Neural crest cell (in vitro differentiated cells): ENCODE results near the gene DDX51. TPM values are rescaled to one million over a fixed set of nuclear protein-coding genes. Genes with fewer than 3 reads are reported as not detected.

Experiments
- DNase-seq: peaks from one replicate; pipeline ENCODE4 v3.0.0; 2021; ENCODE audit warnings: low read depth, mixed read lengths, low spot score
- H3K27ac Mint-ChIP-seq: one replicate; pipeline ENCODE4 v1.8.0; 2021; ENCODE audit warnings: mild to moderate bottlenecking, mixed read lengths; ENCODE audit not compliant: unreplicated experiment
- H3K27me3 Mint-ChIP-seq: 2 replicates; pipeline ENCODE4 v1.8.0; 2021; ENCODE audit warnings: low read depth, mild to moderate bottlenecking, mixed read lengths
- H3K36me3 Mint-ChIP-seq: 2 replicates; pipeline ENCODE4 v1.8.0; 2021; ENCODE audit warnings: low read depth, mild to moderate bottlenecking, mixed read lengths
- H3K4me1 Mint-ChIP-seq: 2 replicates; pipeline ENCODE4 v1.8.0; 2021; ENCODE audit warnings: mixed read lengths
- H3K4me3 Mint-ChIP-seq: one replicate; pipeline ENCODE4 v1.8.0; 2021; ENCODE audit warnings: mild to moderate bottlenecking, mixed read lengths
- H3K9me3 Mint-ChIP-seq: 2 replicates; pipeline ENCODE4 v1.8.0; 2021; ENCODE audit warnings: mixed read lengths
- CTCF ChIP-seq: fragments of 200-600 bp; sonication (generic); conservative IDR thresholded peaks from 2 replicates; pipeline ENCODE4 v1.5.0; 2021; ENCODE audit warnings: antibody characterized with exemption, mild to moderate bottlenecking
- total RNA-seq: library from RNA; stranded (reverse); gene quantifications from 2 replicates; pipeline ENCODE4 v1.2.1, GENCODE V29; 2021

Gene DDX51
- total RNA-seq, 1 donor from 2014 or later: 33.3 TPM

GRCh38 chr12:132111654-132112304, 32.3 kb downstream of the DDX51 start:
- Mint-ChIP-seq H3K4me1 (peaks cover 8% of the 10 kb centered on the region), H3K4me3 (no peak overlapping the region), H3K9me3 (no peaks in the 10 kb centered on the region), H3K27ac (no peak overlapping the region), H3K36me3 (peaks cover 7% of the 10 kb centered on the region), H3K27me3 (no peaks in the 10 kb centered on the region)
- DNase-seq: no peak
- no peak for TF ChIP-seq CTCF

- no peak for DNase-seq
- Mint-ChIP-seq H3K4me1 (peaks cover 8% of the 10 kb centered on the region), H3K27me3 (no peaks in the 10 kb centered on the region), H3K36me3 (peaks cover 4% of the 10 kb centered on the region), H3K4me3 (no peak overlapping the region), H3K9me3 (no peaks in the 10 kb centered on the region), H3K27ac (no peak overlapping the region)
- no peak for TF ChIP-seq CTCF
These were observed 33.4 kb downstream of the DDX51 start for GRCh38 chr12:132110677-132111076.

GRCh38 chr12:132109741-132110140, 34.4 kb downstream of the DDX51 start:
- Mint-ChIP-seq H3K36me3 (peaks cover 4% of the 10 kb centered on the region), H3K9me3 (no peaks in the 10 kb centered on the region), H3K4me3 (no peak overlapping the region), H3K27me3 (no peaks in the 10 kb centered on the region), H3K27ac (no peak overlapping the region), H3K4me1 (peaks cover 8% of the 10 kb centered on the region)
- DNase-seq: no peak
- TF ChIP-seq CTCF: no peak

- Mint-ChIP-seq H3K27ac (no peak overlapping the region), H3K27me3 (no peaks in the 10 kb centered on the region), H3K36me3 (peaks cover 4% of the 10 kb centered on the region), H3K4me1 (peaks cover 8% of the 10 kb centered on the region), H3K9me3 (no peaks in the 10 kb centered on the region), H3K4me3 (no peak overlapping the region)
- no peak for TF ChIP-seq CTCF
- DNase-seq: no peak
These were observed 35.8 kb downstream of the DDX51 start for GRCh38 chr12:132108211-132108832.

- H3K9me3 Mint-ChIP-seq: no peaks in the 10 kb centered on the region
- no peak overlapping the region for H3K27ac Mint-ChIP-seq
- peaks cover 8% of the 10 kb centered on the region for H3K4me1 Mint-ChIP-seq
- no peak for TF ChIP-seq CTCF
- no peaks in the 10 kb centered on the region for H3K27me3 Mint-ChIP-seq
- no peak for DNase-seq
- H3K4me3 Mint-ChIP-seq: no peak overlapping the region
- H3K36me3 Mint-ChIP-seq: peaks cover 4% of the 10 kb centered on the region
These were observed 37.2 kb downstream of the DDX51 start for GRCh38 chr12:132106921-132107320.
